H9 (cell line): Measurements from ENCODE around the gene ACSM5. TPM values are rescaled to one million over a fixed set of nuclear protein-coding genes. Genes with fewer than 3 reads are reported as not detected.

Source experiments
- DNase-seq: peaks from one replicate; pipeline ENCODE4 v3.0.0-alpha.2; 2017
- H2AFZ ChIP-seq: one replicate; pipeline ENCODE4 v1.6.1; 2013; ENCODE audit warnings: mild to moderate bottlenecking, low read length, control low read depth, moderate library complexity
- H2AK5ac ChIP-seq: 2 replicates; pipeline ENCODE4 v1.6.1; 2013; ENCODE audit warnings: low read length, control low read depth, mixed read lengths; ENCODE audit not compliant: insufficient read length
- H2BK120ac ChIP-seq: one replicate; pipeline ENCODE4 v1.6.1; 2013; ENCODE audit warnings: low read depth, mild to moderate bottlenecking, low read length, control low read depth, inconsistent platforms; ENCODE audit not compliant: poor library complexity, severe bottlenecking
- H2BK12ac ChIP-seq: 2 replicates; pipeline ENCODE4 v1.6.1; 2013; ENCODE audit warnings: low read length, control low read depth, mixed read lengths, low read depth; ENCODE audit not compliant: insufficient read length
- H2BK15ac ChIP-seq: 2 replicates; pipeline ENCODE4 v1.6.1; 2013; ENCODE audit warnings: low read depth, low read length, control low read depth
- H2BK20ac ChIP-seq: one replicate; pipeline ENCODE4 v1.6.1; 2013; ENCODE audit warnings: low read depth, mild to moderate bottlenecking, low read length, control low read depth, inconsistent platforms; ENCODE audit not compliant: poor library complexity, severe bottlenecking
- H2BK5ac ChIP-seq: 2 replicates; pipeline ENCODE4 v1.6.1; 2013; ENCODE audit warnings: low read length, control low read depth, mixed read lengths; ENCODE audit not compliant: insufficient read length
- H3K14ac ChIP-seq: 2 replicates; pipeline ENCODE4 v1.6.1; 2013; ENCODE audit warnings: low read length, control low read depth; ENCODE audit not compliant: insufficient read depth
- H3K18ac ChIP-seq: 2 replicates; pipeline ENCODE4 v1.6.1; 2013; ENCODE audit warnings: low read depth, mild to moderate bottlenecking, mixed read lengths, low read length, control low read depth; ENCODE audit not compliant: insufficient read length
- H3K23ac ChIP-seq: 2 replicates; pipeline ENCODE4 v1.6.1; 2013; ENCODE audit warnings: low read length, control low read depth, mixed read lengths, low read depth; ENCODE audit not compliant: insufficient read length
- H3K23me2 ChIP-seq: 2 replicates; pipeline ENCODE4 v1.6.1; 2013; ENCODE audit warnings: low read depth, mild to moderate bottlenecking, mixed read lengths, low read length, control low read depth; ENCODE audit not compliant: insufficient read length, poor library complexity, severe bottlenecking
- H3K27ac ChIP-seq: 2 replicates; pipeline ENCODE4 v1.5.1; 2013; ENCODE audit warnings: low read length, control low read depth, mixed read lengths, low read depth; ENCODE audit not compliant: insufficient read length
- H3K27me3 ChIP-seq: 2 replicates; pipeline ENCODE4 v1.6.1; 2013; ENCODE audit warnings: low read length, control low read depth, inconsistent platforms; ENCODE audit not compliant: insufficient read depth
- H3K4ac ChIP-seq: 2 replicates; pipeline ENCODE4 v1.6.1; 2013; ENCODE audit warnings: low read depth, mild to moderate bottlenecking, control low read depth, inconsistent platforms, low read length, moderate library complexity
- H3K4me1 ChIP-seq: 2 replicates; pipeline ENCODE4 v1.6.1; 2013; ENCODE audit warnings: low read length, control low read depth, inconsistent platforms; ENCODE audit not compliant: insufficient read depth
- H3K4me2 ChIP-seq: 2 replicates; pipeline ENCODE4 v1.6.1; 2013; ENCODE audit warnings: low read length, control low read depth, mixed read lengths; ENCODE audit not compliant: insufficient read length, insufficient read depth
- H3K56ac ChIP-seq: 2 replicates; pipeline ENCODE4 v1.6.1; 2013; ENCODE audit warnings: low read depth, mild to moderate bottlenecking, mixed read lengths, low read length, control low read depth; ENCODE audit not compliant: insufficient read length
- H3K79me1 ChIP-seq: 2 replicates; pipeline ENCODE4 v1.6.1; 2013; ENCODE audit warnings: low read depth, mild to moderate bottlenecking, moderate library complexity, low read length, control low read depth, inconsistent platforms; ENCODE audit not compliant: insufficient read depth, poor library complexity, severe bottlenecking
- H3K79me2 ChIP-seq: 2 replicates; pipeline ENCODE4 v1.6.1; 2013; ENCODE audit warnings: low read length, control low read depth, inconsistent platforms; ENCODE audit not compliant: insufficient read depth
- H3K9ac ChIP-seq: 2 replicates; pipeline ENCODE4 v1.6.1; 2013; ENCODE audit warnings: low read length, control low read depth, mixed read lengths; ENCODE audit not compliant: insufficient read length; ENCODE audit errors: extremely low read depth
- H3K9me3 ChIP-seq: one replicate; pipeline ENCODE4 v1.6.1; 2013; ENCODE audit warnings: low read depth, low read length, inconsistent platforms; ENCODE audit not compliant: control insufficient read depth
- H3T11ph ChIP-seq: one replicate; pipeline ENCODE4 v1.6.1; 2013; ENCODE audit warnings: mild to moderate bottlenecking, low read length, control low read depth, inconsistent platforms
- H4K20me1 ChIP-seq: one replicate; pipeline ENCODE4 v1.6.1; 2013; ENCODE audit not compliant: control insufficient read depth, insufficient read length, insufficient read depth
- H4K5ac ChIP-seq: 2 replicates; pipeline ENCODE4 v1.6.1; 2013; ENCODE audit warnings: low read depth, mild to moderate bottlenecking, mixed read lengths, low read length, control low read depth; ENCODE audit not compliant: insufficient read length
- H4K8ac ChIP-seq: replicated peaks from 2 replicates; pipeline ENCODE4 v1.6.1; 2013; ENCODE audit warnings: low read length, control low read depth, mixed read lengths, low read depth; ENCODE audit not compliant: insufficient read length
- H4K91ac ChIP-seq: 2 replicates; pipeline ENCODE4 v1.6.1; 2013; ENCODE audit warnings: low read depth, mild to moderate bottlenecking, moderate library complexity, mixed read lengths, low read length, control low read depth; ENCODE audit not compliant: insufficient read length
- H3K27ac Mint-ChIP-seq, 3 experiments: 2 replicates in 2 of 3; 3 replicates in 1 of 3; pipeline ENCODE4 v1.8.0; 2020 to 2021; ENCODE audit warnings: mixed read lengths in 3 of 3, mild to moderate bottlenecking in 1 of 3, moderate library complexity in 1 of 3
- H3K27me3 Mint-ChIP-seq: 2 replicates; pipeline ENCODE4 v1.8.0; 2021; ENCODE audit warnings: low read depth, mild to moderate bottlenecking, moderate library complexity, mixed read lengths
- H3K36me3 Mint-ChIP-seq, 3 experiments: 2 replicates in 2 of 3; 3 replicates in 1 of 3; pipeline ENCODE4 v1.8.0; 2020 to 2021; ENCODE audit warnings: low read depth in 3 of 3, mixed read lengths in 3 of 3; ENCODE audit not compliant: insufficient read depth in 1 of 3
- H3K4me1 Mint-ChIP-seq, 2 experiments: 2 replicates each; pipeline ENCODE4 v1.8.0; 2020; ENCODE audit warnings: mixed read lengths in 2 of 2
- H3K4me3 Mint-ChIP-seq, 2 experiments: 2 replicates in 1 of 2; 3 replicates in 1 of 2; pipeline ENCODE4 v1.8.0; 2020 to 2021; ENCODE audit warnings: mild to moderate bottlenecking in 2 of 2, mixed read lengths in 2 of 2, moderate library complexity in 1 of 2
- H3K9me3 Mint-ChIP-seq, 2 experiments: 2 replicates in 1 of 2; 3 replicates in 1 of 2; pipeline ENCODE4 v1.8.0; 2020; ENCODE audit warnings: mild to moderate bottlenecking in 2 of 2, mixed read lengths in 2 of 2, moderate library complexity in 1 of 2
- CTCF ChIP-seq: fragments of 200-600 bp; sonication (generic); conservative IDR thresholded peaks from 3 replicates; pipeline ENCODE4 v1.8.0; 2021; ENCODE audit warnings: antibody characterized with exemption, mild to moderate bottlenecking
- WGBS: extraction: QIAGEN DNeasy Blood & Tissue Kit; methylation state at CpG from one replicate; pipeline ENCODE4 v1.1.7; 2013; ENCODE audit warnings: missing lambda C conversion rate, low lambda C conversion rate, mixed read lengths; ENCODE audit not compliant: insufficient read length; ENCODE audit errors: extremely low coverage; 5-methylcytosine and 5-hydroxymethylcytosine counted together
- total RNA-seq: library from RNA; stranded (reverse); gene quantifications from 2 replicates; pipeline ENCODE4 v1.2.1, GENCODE V29; 2021

Gene ACSM5
- total RNA-seq, 1 experiment from 2014 or later = not detected

GRCh38 chr16:20388854-20389253 lies 20.5 kb upstream of the ACSM5 start:
- H3K4ac ChIP-seq = no peak overlapping the region
- no peak overlapping the region for H2BK120ac ChIP-seq
- no peaks in the 10 kb centered on the region for H3K9me3 ChIP-seq
- Mint-ChIP-seq H3K27ac (no peak overlapping the region), H3K4me1 (peaks cover 8 to 12% of the 10 kb centered on the region in 2 experiments), H3K4me3 (no peak overlapping the region), H3K36me3 (no peaks in the 10 kb centered on the region), H3K9me3 (no peaks in the 10 kb centered on the region), H3K27me3 (peaks cover 10% of the 10 kb centered on the region)
- no peak overlapping the region for H3K9ac ChIP-seq
- no peak overlapping the region for H4K8ac ChIP-seq
- H3K79me1 ChIP-seq = no peaks in the 10 kb centered on the region
- DNase-seq = no peak
- H2AFZ ChIP-seq = no peak overlapping the region
- H3K23ac ChIP-seq = no peak overlapping the region
- H2BK5ac ChIP-seq = no peak overlapping the region
- no peaks in the 10 kb centered on the region for H3K79me2 ChIP-seq
- no peak overlapping the region for H3T11ph ChIP-seq
- no peaks in the 10 kb centered on the region for H3K27me3 ChIP-seq
- no peaks in the 10 kb centered on the region for H4K20me1 ChIP-seq
- H3K4me2 ChIP-seq = no peak overlapping the region
- H2BK20ac ChIP-seq = no peak overlapping the region
- no peak overlapping the region for H3K18ac ChIP-seq
- no peak overlapping the region for H3K27ac ChIP-seq
- H2AK5ac ChIP-seq = no peak overlapping the region
- H4K5ac ChIP-seq = no peak overlapping the region
- no peak overlapping the region for H3K56ac ChIP-seq
- no CpG with 5 or more reads among the region's 1 CpG for WGBS
- H2BK15ac ChIP-seq = no peak overlapping the region
- H3K23me2 ChIP-seq = peaks cover 5% of the 10 kb centered on the region
- no peak for TF ChIP-seq CTCF
- H2BK12ac ChIP-seq = no peak overlapping the region
- H3K14ac ChIP-seq = no peak overlapping the region
- no peak overlapping the region for H4K91ac ChIP-seq
- H3K4me1 ChIP-seq = no peaks in the 10 kb centered on the region
